DMS79 treated with DMSO at 0.1 percent for 48 hours (cell line): ENCODE data around the gene DYNC1I2.
"Not testable (repeated sequence)": the region's sequence is repeated elsewhere in the genome, so short reads cannot be mapped to it uniquely, and the experiment has no call there.

Source experiments
- DNase-seq: peaks from one replicate; lab custom pipeline; 2025; lab: John Stamatoyannopoulos, UW

Gene DYNC1I2

GRCh38 chr2:171712051-171712450 is 24.8 kb downstream of the DYNC1I2 start:
- no peak for DNase-seq

GRCh38 chr2:171718720-171719119 is 31.5 kb downstream of the DYNC1I2 start:
- DNase-seq = no peak

- no peak for DNase-seq
These were observed 32.4 kb downstream of the DYNC1I2 start for GRCh38 chr2:171719660-171720059.

GRCh38 chr2:171723716-171724683 is 36.7 kb downstream of the DYNC1I2 start:
- no peak for DNase-seq

- no peak for DNase-seq
These were observed 39.7 kb downstream of the DYNC1I2 start for GRCh38 chr2:171726847-171727450.

- no peak for DNase-seq
These were observed 42.0 kb downstream of the DYNC1I2 start for GRCh38 chr2:171728989-171729951.

GRCh38 chr2:171729952-171730317 is 42.7 kb downstream of the DYNC1I2 start:
- no peak for DNase-seq

- no peak for DNase-seq
These were observed 48.9 kb downstream of the DYNC1I2 start for GRCh38 chr2:171735991-171736710.

GRCh38 chr2:171741189-171741588 is 53.9 kb downstream of the DYNC1I2 start:
- no peak for DNase-seq

GRCh38 chr2:171742760-171743159 is 55.5 kb downstream of the DYNC1I2 start:
- DNase-seq = no peak

- DNase-seq = no peak
These were observed 57.9 kb downstream of the DYNC1I2 start for GRCh38 chr2:171745141-171745540.

GRCh38 chr2:171745806-171746205 is 58.5 kb downstream of the DYNC1I2 start:
- no peak for DNase-seq

- DNase-seq = no peak
These were observed 60.1 kb downstream of the DYNC1I2 start for GRCh38 chr2:171747371-171747770.

GRCh38 chr2:171754254-171754939 is 67.1 kb downstream of the DYNC1I2 start:
- DNase-seq = no peak

GRCh38 chr2:171758762-171759161 is 71.5 kb downstream of the DYNC1I2 start:
- not testable (repeated sequence) for DNase-seq

GRCh38 chr2:171761176-171761575 is 73.9 kb downstream of the DYNC1I2 start:
- not testable (repeated sequence) for DNase-seq

GRCh38 chr2:171762879-171763573 is 75.8 kb downstream of the DYNC1I2 start:
- no peak for DNase-seq

GRCh38 chr2:171763602-171764001 is 76.3 kb downstream of the DYNC1I2 start:
- DNase-seq = no peak

GRCh38 chr2:171771463-171771862 is 84.2 kb downstream of the DYNC1I2 start:
- DNase-seq = no peak

- no peak for DNase-seq
These were observed 85.1 kb downstream of the DYNC1I2 start for GRCh38 chr2:171772373-171772772.
